Thyroid gland (tissue), 4 donors: ENCODE results near the gene CD59.

ENCODE experiments used
- POLR2A ChIP-seq, 2 donors: fragments of 450-650 bp; IDR thresholded peaks; one replicate each; pipeline ENCODE4 v1.6.1; 2017; ENCODE audit warnings: antibody characterized with exemption in 2 of 2, mild to moderate bottlenecking in 2 of 2, moderate library complexity in 1 of 2
- TF ChIP-seq, protein P1 (sequence below), 6 experiments: fragments of 200-600 bp in 3 of 6; fragments of 450-650 bp in 3 of 6; sonication (generic) in 3 of 6; IDR thresholded peaks; one replicate each; pipeline ENCODE4 v1.5.1; 2016 to 2019; ENCODE audit warnings: antibody characterized with exemption in 6 of 6, mild to moderate bottlenecking in 2 of 6, inconsistent platforms in 1 of 6, moderate library complexity in 1 of 6

DNA sequence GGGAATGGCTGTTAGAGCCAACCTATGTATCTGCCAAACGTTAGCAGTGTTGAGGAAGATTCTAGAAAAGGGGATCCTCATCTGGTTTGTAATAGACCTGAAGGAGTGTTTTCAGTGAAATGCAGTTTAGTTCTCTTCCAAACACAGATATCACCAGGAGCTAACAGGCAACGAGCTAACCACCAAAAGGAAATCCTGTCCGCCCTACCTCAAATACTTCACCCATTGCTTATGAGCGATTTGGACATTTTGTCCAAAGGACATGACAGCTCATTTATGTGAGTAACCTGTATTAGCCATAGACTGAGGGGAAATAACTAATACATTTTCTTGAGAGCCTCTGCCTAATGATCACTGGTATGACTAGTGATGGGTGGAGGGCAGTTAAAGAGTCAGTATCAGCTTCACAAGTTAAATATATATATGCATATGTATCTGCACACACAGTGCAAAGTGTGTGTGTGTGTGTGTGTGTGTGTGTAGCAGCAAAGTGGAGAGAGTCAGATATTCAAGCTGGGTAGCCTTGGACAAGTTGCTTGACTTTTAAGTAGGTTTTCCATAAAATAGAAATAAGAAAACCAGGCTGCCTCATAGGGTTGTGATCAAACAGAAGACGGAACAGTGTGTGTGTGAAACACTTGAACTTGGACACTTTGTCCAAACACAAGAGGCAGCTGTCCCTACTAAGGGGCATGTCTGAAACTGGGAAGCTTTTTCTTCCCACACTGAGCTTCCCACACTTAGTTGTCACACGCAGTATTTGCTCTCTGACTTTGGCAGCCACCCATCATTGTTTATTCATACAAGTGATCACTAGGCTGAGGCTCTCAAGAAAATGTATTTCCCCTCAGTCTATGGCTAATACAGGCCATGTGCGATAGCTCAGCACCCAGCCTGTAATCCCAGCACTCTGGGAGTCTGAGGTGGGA is 34.7 kb downstream of the CD59 start:
- TF ChIP-seq, protein P1, sequence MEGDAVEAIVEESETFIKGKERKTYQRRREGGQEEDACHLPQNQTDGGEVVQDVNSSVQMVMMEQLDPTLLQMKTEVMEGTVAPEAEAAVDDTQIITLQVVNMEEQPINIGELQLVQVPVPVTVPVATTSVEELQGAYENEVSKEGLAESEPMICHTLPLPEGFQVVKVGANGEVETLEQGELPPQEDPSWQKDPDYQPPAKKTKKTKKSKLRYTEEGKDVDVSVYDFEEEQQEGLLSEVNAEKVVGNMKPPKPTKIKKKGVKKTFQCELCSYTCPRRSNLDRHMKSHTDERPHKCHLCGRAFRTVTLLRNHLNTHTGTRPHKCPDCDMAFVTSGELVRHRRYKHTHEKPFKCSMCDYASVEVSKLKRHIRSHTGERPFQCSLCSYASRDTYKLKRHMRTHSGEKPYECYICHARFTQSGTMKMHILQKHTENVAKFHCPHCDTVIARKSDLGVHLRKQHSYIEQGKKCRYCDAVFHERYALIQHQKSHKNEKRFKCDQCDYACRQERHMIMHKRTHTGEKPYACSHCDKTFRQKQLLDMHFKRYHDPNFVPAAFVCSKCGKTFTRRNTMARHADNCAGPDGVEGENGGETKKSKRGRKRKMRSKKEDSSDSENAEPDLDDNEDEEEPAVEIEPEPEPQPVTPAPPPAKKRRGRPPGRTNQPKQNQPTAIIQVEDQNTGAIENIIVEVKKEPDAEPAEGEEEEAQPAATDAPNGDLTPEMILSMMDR (IDR thresholded peaks at IDR 0.05): no peak
- TF ChIP-seq POLR2A (IDR thresholded peaks at IDR 0.05): no peak
